Dermis microvascular lymphatic vessel endothelial cell (primary cell): ENCODE measurements around the gene TYW3. TPM values are rescaled to one million over a fixed set of nuclear protein-coding genes. Genes with fewer than 3 reads are reported as not detected.

Experiments
- DNase-seq, 2 donors: peaks; one replicate each; pipeline versions ENCODE4 v3.0.0 to v3.0.0-alpha.2; 2010; ENCODE audit warnings: low read depth in 2 of 2
- total RNA-seq: library from RNA; depleted of rRNA; stranded (reverse); fragments of >200 nt; gene quantifications from 2 replicates; pipeline ENCODE4 v1.2.1, GENCODE V29; 2014

TYW3 gene
- total RNA-seq, 1 donor from 2014 or later = 13.4 TPM

GRCh38 chr1:74790453-74790852 lies 57.5 kb downstream of the TYW3 start:
- DNase-seq = no peak

GRCh38 chr1:74791491-74791890 lies 58.5 kb downstream of the TYW3 start:
- no peak for DNase-seq

GRCh38 chr1:74799119-74799657 lies 66.2 kb downstream of the TYW3 start:
- no peak for DNase-seq

GRCh38 chr1:74811436-74812179 lies 78.7 kb downstream of the TYW3 start:
- DNase-seq = no peak

- no peak for DNase-seq
Measured at GRCh38 chr1:74812180-74812541, 79.2 kb downstream of the TYW3 start.

Other genes with a start within 250 kb of the TYW3 start
- gene LRRC53, start 220.5 kb upstream of the TYW3 start, total RNA-seq = not detected in 2 replicates
- not detected in 2 replicates for gene ERICH3, start 59.4 kb upstream of the TYW3 start, total RNA-seq
- 12.6 and 37.1 TPM in 2 replicates for gene CRYZ, start 102 bp upstream of the TYW3 start, total RNA-seq